LNCAP (cell line): Measurements from ENCODE around the gene FOXS1.

Experiments used
- CTCF ChIP-seq: fragments of 450-650 bp; IDR thresholded peaks from 2 replicates; pipeline ENCODE4 v1.5.1; 2017; ENCODE audit warnings: mild to moderate bottlenecking

The FOXS1 gene

GRCh38 chr20:31821427-31821826, 24.0 kb downstream of the FOXS1 start:
- TF ChIP-seq CTCF, result no peak

- TF ChIP-seq CTCF, result no peak
These were observed 25.2 kb downstream of the FOXS1 start for GRCh38 chr20:31820228-31820627.

- TF ChIP-seq CTCF, result no peak
These were observed 26.2 kb downstream of the FOXS1 start, which contains the start of gene MYLK2 for GRCh38 chr20:31819083-31819784. MYLK2 (plus strand) TSS chr20:31819356; CDS start chr20:31819581, 225 bp downstream.

DNA sequence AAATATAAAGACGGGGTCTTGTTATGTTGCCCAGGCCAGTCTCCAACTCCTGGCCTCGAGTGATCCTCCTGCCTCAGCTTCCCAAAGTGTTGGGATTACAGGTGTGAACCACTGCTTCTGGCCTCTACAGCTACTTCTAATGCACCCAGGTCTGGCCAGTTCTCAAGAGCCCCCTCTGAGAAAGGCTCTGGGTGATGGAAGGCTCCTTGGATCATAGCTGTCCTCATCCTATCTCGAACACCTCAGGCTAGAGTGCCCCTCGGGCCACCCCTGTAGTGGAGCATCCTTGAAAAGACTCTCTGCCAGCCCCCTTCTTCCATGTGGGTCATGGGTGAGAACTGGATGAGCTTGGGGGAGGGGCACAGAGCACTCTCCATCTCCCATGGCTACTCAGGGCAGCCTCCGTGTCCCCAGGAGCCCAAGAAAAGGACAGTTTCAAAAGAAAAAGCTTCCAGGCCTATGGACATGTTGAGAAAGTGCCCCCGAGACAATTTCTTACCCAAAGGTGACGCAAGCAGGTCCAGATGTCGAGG, 27.0 kb downstream of the FOXS1 start:
- TF ChIP-seq CTCF, result no peak

GRCh38 chr20:31817461-31817860, 27.9 kb downstream of the FOXS1 start:
- no peak for TF ChIP-seq CTCF

DNA sequence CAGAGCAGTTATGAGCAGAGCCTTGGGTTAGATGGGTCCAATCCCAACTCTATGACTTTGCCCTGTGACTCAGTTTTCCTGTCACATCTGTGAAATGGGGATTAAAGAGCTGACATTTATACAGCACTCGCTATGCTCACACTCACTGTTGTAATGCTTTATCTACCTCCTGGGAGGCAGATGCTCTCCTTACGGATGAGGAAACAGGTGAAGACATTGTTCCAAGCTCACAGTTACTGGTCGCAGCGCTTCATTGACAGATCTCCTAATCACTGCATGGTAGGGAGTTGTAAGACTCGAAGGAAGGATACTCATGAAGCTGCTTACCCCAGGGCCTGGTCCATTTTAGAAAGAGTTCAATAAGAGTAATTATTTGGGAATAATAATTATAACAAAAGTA, 29.2 kb downstream of the FOXS1 start:
- no peak for TF ChIP-seq CTCF

GRCh38 chr20:31815408-31816188, 29.8 kb downstream of the FOXS1 start:
- no peak for TF ChIP-seq CTCF
